ENCODE data around the gene ZNRD2.
A peak's percentile ranks its signal among the peaks of the same experiment; 100 is the strongest.

Gene ZNRD2

GRCh38 chr11:65595131-65595530, 24.9 kb downstream of the ZNRD2 start:
- Mint-ChIP-seq H3K27ac (peak overlapping the region; percentile 82), H3K9me3 (no peaks in the 10 kb centered on the region), H3K4me1 (peaks cover 36% of the 10 kb centered on the region), H3K36me3 (peaks cover 91% of the 10 kb centered on the region), H3K4me3 (no peak overlapping the region)
- ATAC-seq (no peak), DNase-seq (ENCODE audit: low spot score in 2 of 2) (no peak)

DNA sequence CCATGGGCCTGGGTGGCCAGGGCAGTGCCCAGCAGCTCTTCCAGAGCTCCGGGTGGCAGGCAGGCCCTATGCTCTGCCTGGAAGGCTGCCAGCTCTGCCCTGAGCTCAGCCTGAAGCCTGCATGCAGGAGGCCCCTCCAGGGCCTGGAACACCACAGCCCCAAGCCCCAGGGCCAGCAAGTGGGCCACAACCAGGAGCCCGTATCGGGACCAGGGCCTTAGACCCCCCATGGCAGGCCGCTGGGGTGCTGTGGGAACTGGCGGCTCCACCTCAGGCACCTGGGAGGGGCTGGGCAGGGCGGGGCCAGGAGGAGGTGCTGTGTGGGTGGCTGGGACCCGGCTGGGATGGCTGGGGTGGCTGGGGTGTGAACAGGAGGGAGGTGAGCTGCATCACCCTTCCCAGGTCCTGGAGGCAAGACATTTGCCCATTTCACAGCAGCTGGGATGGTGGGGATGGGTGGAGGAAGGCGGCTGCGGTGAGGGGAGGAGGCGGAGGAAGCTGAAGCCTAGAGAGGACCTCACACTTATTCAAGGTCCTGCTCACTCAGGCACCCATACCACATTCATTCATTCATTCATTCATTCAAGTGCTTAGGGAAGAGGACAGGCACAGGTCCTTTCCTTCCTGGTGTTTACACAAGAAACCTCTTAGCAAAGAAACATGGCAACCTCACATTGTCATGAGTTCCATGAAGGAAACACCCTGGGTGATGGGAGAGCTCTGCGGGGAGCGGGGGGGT, 25.4 kb downstream of the ZNRD2 start, which contains the start of gene KCNK7:
TSS of gene KCNK7 (minus strand) at position 258 of the 739 bp plus-strand sequence. CDS start at position 230, 28 bp downstream.
- no peak for DNase-seq (ENCODE audit: low spot score in 2 of 2)
- H3K4me3 Mint-ChIP-seq: no peak within 1 kb of the TSS
- H3K4me1 Mint-ChIP-seq: peaks cover 31% of the 10 kb centered on the region
- H3K36me3 Mint-ChIP-seq: peaks cover 89% of the 10 kb centered on the region
- ATAC-seq: peak; percentile 11
- no peaks in the 10 kb centered on the region for H3K9me3 Mint-ChIP-seq
- H3K27ac Mint-ChIP-seq: peak within 1 kb of the TSS; percentile 82

DNA sequence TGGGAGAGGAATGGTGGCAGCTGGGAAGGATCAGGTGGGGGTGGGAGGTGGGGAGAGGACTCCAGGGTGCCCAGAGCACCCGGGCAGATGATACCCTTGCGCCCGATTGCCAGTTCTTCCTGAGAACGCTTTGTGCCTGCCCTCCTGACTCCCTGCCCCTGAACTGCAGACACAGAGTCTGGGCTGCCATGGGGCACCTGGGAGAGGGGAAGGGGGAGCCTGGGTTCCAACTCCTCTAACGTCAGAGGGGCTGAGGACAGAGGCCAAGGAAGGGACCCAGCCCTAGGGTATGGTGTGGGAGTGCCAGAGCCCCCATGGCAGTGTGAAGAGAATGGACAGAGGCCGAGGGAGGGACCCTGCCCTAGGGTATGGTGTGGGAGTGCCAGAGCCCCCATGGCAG, 26.2 kb downstream of the ZNRD2 start:
- ATAC-seq (no peak), DNase-seq (ENCODE audit: low spot score in 2 of 2) (no peak)
- H3K36me3 Mint-ChIP-seq: peaks cover 86% of the 10 kb centered on the region
- peaks cover 31% of the 10 kb centered on the region for H3K4me1 Mint-ChIP-seq
- H3K27ac Mint-ChIP-seq: peak overlapping the region; percentile 82
- no peak overlapping the region for H3K4me3 Mint-ChIP-seq
- H3K9me3 Mint-ChIP-seq: no peaks in the 10 kb centered on the region

GRCh38 chr11:65598258-65598699, 28.0 kb downstream of the ZNRD2 start:
- Mint-ChIP-seq H3K36me3 (peaks cover 83% of the 10 kb centered on the region), H3K4me3 (no peak overlapping the region), H3K9me3 (no peaks in the 10 kb centered on the region), H3K4me1 (peaks cover 25% of the 10 kb centered on the region), H3K27ac (no peak overlapping the region)
- no peak for DNase-seq (ENCODE audit: low spot score in 2 of 2)
- ATAC-seq: no peak

DNA sequence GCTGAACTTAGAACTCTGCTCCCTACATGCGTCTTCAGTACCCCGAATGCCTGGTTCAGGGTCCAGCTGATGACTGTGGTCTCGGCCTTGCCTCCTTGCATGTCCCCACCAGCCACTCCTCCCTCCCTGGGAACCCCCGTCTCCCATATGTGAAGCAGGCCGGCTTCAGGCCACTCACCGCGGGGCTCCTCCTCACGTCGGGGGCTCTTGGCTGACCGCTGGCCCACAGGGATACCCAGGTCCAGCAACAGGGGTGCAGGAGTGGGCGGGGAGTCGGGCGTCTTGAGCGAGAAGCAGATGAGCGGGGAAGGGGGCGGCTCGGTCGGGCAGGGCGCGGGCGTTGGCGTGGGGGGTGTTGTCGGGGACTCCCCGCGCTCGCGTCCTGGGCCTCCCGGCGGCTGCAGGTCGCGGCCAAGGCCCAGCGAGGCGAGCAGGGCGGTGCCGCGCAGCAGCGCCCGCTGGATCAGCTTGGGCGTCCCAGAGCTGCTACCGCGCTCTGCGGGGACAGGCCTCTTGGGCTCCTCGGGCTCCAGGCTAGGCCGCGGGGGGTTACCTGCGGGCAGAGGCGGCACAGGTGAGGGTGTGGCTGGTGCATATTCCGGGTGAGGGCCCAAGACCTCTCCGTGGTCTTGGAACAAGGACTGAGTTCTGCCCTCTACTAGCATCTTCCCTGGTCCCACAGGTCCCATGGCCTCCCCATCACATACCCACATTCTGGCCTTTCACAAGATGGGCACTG, 29.1 kb downstream of the ZNRD2 start:
- Mint-ChIP-seq H3K4me1 (peaks cover 15% of the 10 kb centered on the region), H3K9me3 (no peaks in the 10 kb centered on the region), H3K27ac (no peak overlapping the region), H3K36me3 (peaks cover 81% of the 10 kb centered on the region), H3K4me3 (no peak overlapping the region)
- ATAC-seq: no peak
- DNase-seq (ENCODE audit: low spot score in 2 of 2): no peak

- H3K4me1 Mint-ChIP-seq: peaks cover 13% of the 10 kb centered on the region
- H3K27ac Mint-ChIP-seq: no peak overlapping the region
- peaks cover 81% of the 10 kb centered on the region for H3K36me3 Mint-ChIP-seq
- DNase-seq (ENCODE audit: low spot score in 2 of 2): no peak
- H3K4me3 Mint-ChIP-seq: no peak overlapping the region
- ATAC-seq: no peak
- H3K9me3 Mint-ChIP-seq: no peaks in the 10 kb centered on the region
Observed at GRCh38 chr11:65599955-65600246, 29.6 kb downstream of the ZNRD2 start.

DNA sequence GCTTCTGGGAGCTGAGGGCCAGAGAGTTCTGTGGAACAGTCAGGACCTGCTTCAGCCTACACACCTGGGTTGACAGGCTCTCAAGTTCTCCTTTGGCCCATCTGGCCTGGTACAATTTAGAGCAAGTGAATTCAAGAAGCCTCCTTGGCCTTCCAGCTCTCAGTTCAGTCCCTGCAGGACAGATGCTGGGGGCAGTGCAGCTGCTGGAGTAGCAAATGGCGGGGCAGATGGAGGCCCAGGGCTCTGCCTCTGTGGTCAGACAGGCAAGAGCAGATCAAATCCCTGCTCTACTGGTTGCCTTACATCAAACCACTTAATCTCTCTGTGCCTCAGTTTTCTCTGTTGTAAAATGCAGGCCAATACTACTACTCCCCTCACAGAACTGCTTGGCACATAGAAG, 34.0 kb downstream of the ZNRD2 start:
- Mint-ChIP-seq H3K9me3 (no peaks in the 10 kb centered on the region), H3K4me3 (no peak overlapping the region), H3K4me1 (peaks cover 5% of the 10 kb centered on the region), H3K27ac (no peak overlapping the region), H3K36me3 (peaks cover 82% of the 10 kb centered on the region)
- ATAC-seq (no peak), DNase-seq (ENCODE audit: low spot score in 2 of 2) (no peak)

- peak overlapping the region; percentile 37 for H3K27ac Mint-ChIP-seq
- DNase-seq (ENCODE audit: low spot score in 2 of 2): no peak
- peaks cover 32% of the 10 kb centered on the region for H3K4me1 Mint-ChIP-seq
- H3K4me3 Mint-ChIP-seq: no peak overlapping the region
- ATAC-seq: peak; percentile 60
- no peaks in the 10 kb centered on the region for H3K9me3 Mint-ChIP-seq
- H3K36me3 Mint-ChIP-seq: peaks cover 87% of the 10 kb centered on the region
Observed at GRCh38 chr11:65606876-65607613, 36.8 kb downstream of the ZNRD2 start.

- H3K27ac Mint-ChIP-seq: no peak overlapping the region
- H3K4me1 Mint-ChIP-seq: peaks cover 39% of the 10 kb centered on the region
- ATAC-seq: no peak
- H3K4me3 Mint-ChIP-seq: no peak overlapping the region
- no peaks in the 10 kb centered on the region for H3K9me3 Mint-ChIP-seq
- H3K36me3 Mint-ChIP-seq: peaks cover 85% of the 10 kb centered on the region
- DNase-seq (ENCODE audit: low spot score in 2 of 2): no peak
Observed at GRCh38 chr11:65607614-65608426, 37.5 kb downstream of the ZNRD2 start.

GRCh38 chr11:65609229-65609628, 39.0 kb downstream of the ZNRD2 start:
- Mint-ChIP-seq H3K27ac (peak overlapping the region; percentile 88), H3K36me3 (peaks cover 84% of the 10 kb centered on the region), H3K4me3 (no peak overlapping the region), H3K4me1 (peaks cover 46% of the 10 kb centered on the region), H3K9me3 (no peaks in the 10 kb centered on the region)
- DNase-seq (ENCODE audit: low spot score in 2 of 2) (no peak), ATAC-seq (no peak)

DNA sequence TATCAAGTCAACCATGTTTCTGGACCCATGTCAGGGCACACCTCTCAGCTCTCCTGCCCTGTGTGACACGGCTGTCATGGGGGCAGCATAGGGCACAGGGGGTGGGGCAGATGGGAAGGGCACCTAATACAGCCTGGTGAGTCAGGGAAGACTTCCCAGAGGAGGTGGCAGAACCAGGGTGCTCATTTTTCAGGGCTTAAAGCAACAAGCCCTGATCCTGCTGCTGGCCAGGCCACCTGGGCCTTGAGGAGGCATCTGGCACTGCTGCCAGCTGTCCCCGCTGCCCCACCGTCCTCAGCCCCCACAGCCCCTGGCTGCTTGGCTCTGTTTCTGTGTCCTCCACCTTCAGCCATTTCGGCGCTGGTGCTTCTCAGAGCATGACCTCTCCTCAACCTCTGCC, 39.4 kb downstream of the ZNRD2 start:
- H3K4me3 Mint-ChIP-seq: peak overlapping the region; percentile 24
- ATAC-seq (no peak), DNase-seq (ENCODE audit: low spot score in 2 of 2) (no peak)
- no peaks in the 10 kb centered on the region for H3K9me3 Mint-ChIP-seq
- peak overlapping the region; percentile 88 for H3K27ac Mint-ChIP-seq
- peaks cover 46% of the 10 kb centered on the region for H3K4me1 Mint-ChIP-seq
- H3K36me3 Mint-ChIP-seq: peaks cover 83% of the 10 kb centered on the region

DNA sequence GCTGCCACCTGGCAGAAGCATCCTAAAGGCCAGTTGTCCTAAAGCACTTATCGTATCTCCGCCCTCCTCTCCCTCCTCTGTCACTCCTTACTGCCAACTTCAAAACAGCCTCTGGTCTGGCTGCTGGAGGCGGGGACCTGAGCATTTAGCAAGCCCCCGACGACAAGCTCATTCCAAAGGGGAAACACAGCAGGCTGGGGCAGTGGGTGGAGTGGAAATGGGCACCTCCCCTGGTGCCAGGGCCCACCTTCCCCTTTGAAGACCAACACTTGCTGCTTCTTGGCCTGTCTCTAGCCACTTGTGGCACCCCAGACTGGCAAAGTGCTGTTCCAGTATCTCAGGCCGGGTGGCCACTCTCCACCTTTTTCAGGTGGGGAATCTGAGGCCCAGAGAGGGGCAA, 40.1 kb downstream of the ZNRD2 start:
- no peak for DNase-seq (ENCODE audit: low spot score in 2 of 2)
- peaks cover 46% of the 10 kb centered on the region for H3K4me1 Mint-ChIP-seq
- peak overlapping the region; percentile 88 for H3K27ac Mint-ChIP-seq
- H3K36me3 Mint-ChIP-seq: peaks cover 80% of the 10 kb centered on the region
- ATAC-seq: no peak
- no peaks in the 10 kb centered on the region for H3K9me3 Mint-ChIP-seq
- peak overlapping the region; percentile 92 for H3K4me3 Mint-ChIP-seq

DNA sequence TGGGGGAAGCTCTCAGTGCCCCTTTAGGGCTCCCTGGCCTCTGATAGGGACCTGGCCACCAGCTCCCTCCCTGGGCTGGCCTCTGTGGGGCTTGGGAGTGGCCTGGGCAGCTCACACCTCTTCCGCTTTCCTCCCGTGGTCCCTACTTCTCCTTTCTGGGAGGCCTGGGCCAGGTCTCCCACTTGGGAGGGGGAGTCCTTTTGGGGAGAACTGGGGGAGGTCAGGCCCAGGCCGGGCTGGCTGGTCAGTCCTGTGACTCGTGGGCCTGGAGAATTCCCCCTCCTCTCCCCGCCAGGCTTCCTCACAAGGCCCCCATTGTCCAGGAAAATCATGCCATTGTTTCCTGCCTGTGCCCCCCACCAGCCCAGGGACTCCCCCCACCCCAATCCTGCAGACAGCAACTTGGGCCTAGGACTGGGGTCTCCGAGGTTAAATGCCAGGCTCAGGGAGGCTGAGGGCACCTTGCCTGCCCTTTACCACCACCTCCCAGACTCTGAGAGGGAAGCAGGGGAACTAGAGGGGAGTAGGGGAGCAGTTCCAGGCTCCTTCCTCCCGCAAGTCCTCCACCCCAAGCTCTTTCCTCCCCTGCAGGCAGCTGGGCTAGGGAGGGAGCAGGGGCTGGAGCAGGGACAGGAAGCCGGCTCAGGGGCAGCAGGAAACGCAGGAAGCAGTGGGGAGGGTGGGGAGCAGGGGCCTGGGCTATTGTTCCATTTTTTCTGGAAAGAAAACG, 40.9 kb downstream of the ZNRD2 start:
- peak overlapping the region; percentile 88 for H3K27ac Mint-ChIP-seq
- H3K4me1 Mint-ChIP-seq: peaks cover 47% of the 10 kb centered on the region
- ATAC-seq (no peak), DNase-seq (ENCODE audit: low spot score in 2 of 2) (no peak)
- peak overlapping the region; percentile 92 for H3K4me3 Mint-ChIP-seq
- H3K36me3 Mint-ChIP-seq: peaks cover 79% of the 10 kb centered on the region
- no peaks in the 10 kb centered on the region for H3K9me3 Mint-ChIP-seq

GRCh38 chr11:65611758-65612603, 41.7 kb downstream of the ZNRD2 start:
- H3K4me3 Mint-ChIP-seq: peak overlapping the region; percentile 92
- ATAC-seq (no peak), DNase-seq (ENCODE audit: low spot score in 2 of 2) (no peak)
- H3K4me1 Mint-ChIP-seq: peaks cover 55% of the 10 kb centered on the region
- peaks cover 79% of the 10 kb centered on the region for H3K36me3 Mint-ChIP-seq
- H3K9me3 Mint-ChIP-seq: no peaks in the 10 kb centered on the region
- H3K27ac Mint-ChIP-seq: peak overlapping the region; percentile 88

Data from stimulated activated effector memory CD8-positive, alpha-beta T cell treated with anti-CD3 and anti-CD28 coated beads, Interleukin-12 subunit alpha, Interleukin-12 subunit beta, amount 100 ng/mL, for 72 hours (primary cell).